Mucosa of descending colon (tissue), 3 donors: ENCODE results near the gene CDR2. TPM values are rescaled to one million over a fixed set of nuclear protein-coding genes. Genes with fewer than 3 reads are reported as not detected.
A peak's percentile ranks its signal among the peaks of the same experiment; 100 is the strongest.

Source experiments
- ATAC-seq: fragments of 200-7000 bp; cut with Tn5 transposase; one replicate; pipeline ENCODE4 v1.9.1; 2020; ENCODE audit warnings: mild to moderate bottlenecking, moderate library complexity
- DNase-seq, 3 donors: peaks; one replicate each; pipeline ENCODE4 v3.0.0-alpha.2; 2020
- H3K36me3 ChIP-seq: fragments of 200-600 bp; one replicate; pipeline ENCODE4 v1.8.0; 2021; ENCODE audit warnings: low read depth, mild to moderate bottlenecking
- H3K4me1 ChIP-seq: fragments of 200-600 bp; one replicate; pipeline ENCODE4 v1.8.0; 2021; ENCODE audit warnings: low read depth, mild to moderate bottlenecking
- H3K4me3 ChIP-seq: fragments of 200-600 bp; one replicate; pipeline ENCODE4 v1.8.0; 2021; ENCODE audit warnings: mild to moderate bottlenecking
- H3K9me3 ChIP-seq: fragments of 200-600 bp; one replicate; pipeline ENCODE4 v1.8.0; 2021; ENCODE audit warnings: mild to moderate bottlenecking
- CTCF ChIP-seq: fragments of 200-600 bp; IDR thresholded peaks from one replicate; pipeline ENCODE4 v1.8.0; 2022; ENCODE audit warnings: antibody characterized with exemption, mild to moderate bottlenecking
- intact Hi-C, 2 donors: fragments of 100-400 bp; cut with DNase I in 1 of 2; cut with micrococcal nuclease in 1 of 2; formaldehyde crosslinking; loops; one replicate each; pipeline versions ENCODE4 v1.11.0 to v1.11.1; 2022; cut with DNase I, micrococcal nuclease
- total RNA-seq, 3 donors: library from RNA; stranded (reverse); fragmentation: NEBNext Ultra II Directional in 2 of 3; extraction: Animal tissue kit (Norgen Biotek cat#: 25700) in 2 of 3; gene quantifications; one replicate each; pipeline versions ENCODE4 v1.2.1 to v1.2.4, GENCODE V29; 2021 to 2023
- donor health status: DM: no; HTN: no; CAD: no; lungs with moderate emphysema.
- donor health status: DM: no; HTN: no; CAD: no.
- donor health status: DM: no; HTN: yes; CAD: no.

CDR2 gene
- total RNA-seq, 3 donors from 2014 or later, result 23.8 to 30.4 (median 26.3) TPM

GRCh38 chr16:22322741-22323140 lies 51.7 kb downstream of the CDR2 start:
- H3K36me3 ChIP-seq, result peaks cover 9% of the 10 kb centered on the region
- H3K4me1 ChIP-seq, result no peaks in the 10 kb centered on the region
- ATAC-seq (no peak), DNase-seq (no peak)
- intact Hi-C loops, result no loop called here
- no peak overlapping the region for H3K4me3 ChIP-seq
- no peak for TF ChIP-seq CTCF
- no peaks in the 10 kb centered on the region for H3K9me3 ChIP-seq

GRCh38 chr16:22322021-22322471 lies 52.4 kb downstream of the CDR2 start:
- H3K4me1 ChIP-seq, result no peaks in the 10 kb centered on the region
- no peak for TF ChIP-seq CTCF
- H3K4me3 ChIP-seq, result no peak overlapping the region
- H3K36me3 ChIP-seq, result peaks cover 13% of the 10 kb centered on the region
- H3K9me3 ChIP-seq, result no peaks in the 10 kb centered on the region
- intact Hi-C loops, result no loop called here
- ATAC-seq, result no peak
- no peak for DNase-seq

- intact Hi-C loops, result no loop called here
- Histone ChIP-seq H3K36me3 (peaks cover 12% of the 10 kb centered on the region), H3K4me1 (no peaks in the 10 kb centered on the region), H3K4me3 (no peak overlapping the region), H3K9me3 (no peaks in the 10 kb centered on the region)
- TF ChIP-seq CTCF, result peak; percentile 72
- ATAC-seq (peak; percentile 90), DNase-seq (peak in 2 of 3 donors; percentile 72 to 75)
Observed at GRCh38 chr16:22321340-22322001, 52.9 kb downstream of the CDR2 start.

- Histone ChIP-seq H3K9me3 (no peaks in the 10 kb centered on the region), H3K36me3 (peaks cover 18% of the 10 kb centered on the region), H3K4me3 (no peak overlapping the region), H3K4me1 (no peaks in the 10 kb centered on the region)
- DNase-seq (no peak), ATAC-seq (no peak)
- intact Hi-C loops, result no loop called here
- TF ChIP-seq CTCF, result no peak
Observed at GRCh38 chr16:22320572-22321339, 53.7 kb downstream of the CDR2 start.

- Histone ChIP-seq H3K9me3 (no peaks in the 10 kb centered on the region), H3K36me3 (peaks cover 23% of the 10 kb centered on the region), H3K4me1 (no peaks in the 10 kb centered on the region), H3K4me3 (no peak overlapping the region)
- DNase-seq, result peak in 2 of 3 donors; percentile 40 to 57
- intact Hi-C loops, result no loop called here
- peak; percentile 34 for ATAC-seq
- no peak for TF ChIP-seq CTCF
Observed at GRCh38 chr16:22318690-22319358, 55.6 kb downstream of the CDR2 start.
